ENCODE data around the gene UCHL5. TPM values are rescaled to one million over a fixed set of nuclear protein-coding genes. Genes with fewer than 3 reads are reported as not detected.
"Not testable (repeated sequence)": the region's sequence is repeated elsewhere in the genome, so short reads cannot be mapped to it uniquely, and the experiment has no call there.

Gene UCHL5
- total and polyA plus RNA-seq, 2 of the 13 experiments (the other 11 are each of a cell fraction or from before 2014, with no cell fraction given), result 18.2 to 44.1 TPM

GRCh38 chr1:192980856-192981255, 78.3 kb downstream of the UCHL5 start:
- no peak overlapping the region for H2AFZ ChIP-seq (ENCODE audit: low read length)
- H4K20me1 ChIP-seq (ENCODE audit: insufficient read depth, low read length), result no peaks in the 10 kb centered on the region
- in situ Hi-C loops (cut with HindIII; ENCODE audit: extremely low pct_ligation_motif_present, low pct_unique_long_range_greater_than_20kb) (no loop called here), intact Hi-C loops (cut with micrococcal nuclease; ENCODE audit: unreplicated experiment) (no loop called here)
- no peak for DNase-seq (ENCODE audit: low spot score)
- no peaks in the 10 kb centered on the region for H3K79me2 ChIP-seq (ENCODE audit: insufficient read depth, low read length)
- BruUV-seq (replicated peaks), result no TSS peak
- no peaks in the 10 kb centered on the region for H3K9me3 ChIP-seq (ENCODE audit: low read length)
- ATAC-seq, result no peak
- CTCF ChIA-PET (ENCODE audit: low intra/inter-chr PET ratio, low total read pairs), result no interaction called here
- no peak overlapping the region for H3K4me3 ChIP-seq (replicated peaks in 1 of 3; ENCODE audit: insufficient read depth in 1 of 3, low read depth in 2 of 3, low read length in 3 of 3)
- H3K4me2 ChIP-seq (ENCODE audit: low read depth, low read length), result no peak overlapping the region
- no peak overlapping the region for H3K27ac ChIP-seq (ENCODE audit: extremely low read length, insufficient read depth, low read length)
- H3K27me3 ChIP-seq (ENCODE audit: control insufficient read depth in 1 of 2, insufficient read depth in 2 of 2, low read length in 2 of 2), result no peaks in the 10 kb centered on the region
- H3K36me3 ChIP-seq (replicated peaks in 1 of 2; ENCODE audit: control insufficient read depth in 1 of 2, insufficient read depth in 2 of 2, low read length in 2 of 2), result no peaks in the 10 kb centered on the region
- no peaks in the 10 kb centered on the region for H3K4me1 ChIP-seq (ENCODE audit: insufficient read depth, low read length)
- H3K9ac ChIP-seq (ENCODE audit: insufficient read depth, low read depth, low read length), result no peak overlapping the region
- WGBS (ENCODE audit: low lambda C conversion rate), result 22% methylated on average over 1 of the region's 1 CpG
- no peak for FAIRE-seq
- POLR2A ChIA-PET, result no interaction called here
- TF ChIP-seq ZFP36L2 (CRISPR knock-in tag; IDR thresholded peaks at IDR 0.05) (no peak), ZBTB21 (CRISPR knock-in tag; IDR thresholded peaks at IDR 0.05) (no peak), PAF1 (CRISPR knock-in tag; IDR thresholded peaks at IDR 0.05) (no peak), SPEN (CRISPR knock-in tag; IDR thresholded peaks at IDR 0.05; ENCODE audit: low read depth) (no peak)

DNA sequence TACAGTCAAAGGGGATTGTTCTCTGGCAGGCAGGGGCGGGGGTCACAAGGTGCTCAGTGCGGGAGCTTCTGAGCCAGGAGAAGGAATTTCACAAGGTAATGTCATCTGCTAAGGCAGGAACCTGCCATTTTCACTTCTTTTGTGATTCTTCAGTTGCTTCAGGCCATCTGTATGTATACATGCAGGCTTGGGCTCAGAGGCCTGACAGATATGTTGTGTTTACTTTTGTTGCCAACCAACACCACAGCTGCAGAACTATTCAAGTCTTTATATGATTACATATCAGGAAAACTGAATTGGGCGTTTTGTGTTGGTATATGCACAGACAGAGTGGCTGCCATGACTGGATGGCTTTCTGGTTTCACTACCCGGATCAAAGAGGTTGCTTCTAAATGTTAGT, 78.8 kb downstream of the UCHL5 start:
- H3K4me3 ChIP-seq (replicated peaks in 1 of 3; ENCODE audit: insufficient read depth in 1 of 3, low read depth in 2 of 3, low read length in 3 of 3); FAIRE-seq; H3K9ac ChIP-seq (ENCODE audit: insufficient read depth, low read depth, low read length); H3K36me3 ChIP-seq (replicated peaks in 1 of 2; ENCODE audit: control insufficient read depth in 1 of 2, insufficient read depth in 2 of 2, low read length in 2 of 2); BruUV-seq (replicated peaks); intact Hi-C loops (cut with micrococcal nuclease; ENCODE audit: unreplicated experiment); H3K79me2 ChIP-seq (ENCODE audit: insufficient read depth, low read length); DNase-seq (ENCODE audit: low spot score); H4K20me1 ChIP-seq (ENCODE audit: insufficient read depth, low read length); CTCF ChIA-PET (ENCODE audit: low intra/inter-chr PET ratio, low total read pairs); POLR2A ChIA-PET; ATAC-seq; H2AFZ ChIP-seq (ENCODE audit: low read length); in situ Hi-C loops (cut with HindIII; ENCODE audit: extremely low pct_ligation_motif_present, low pct_unique_long_range_greater_than_20kb); H3K4me2 ChIP-seq (ENCODE audit: low read depth, low read length); H3K27me3 ChIP-seq (ENCODE audit: control insufficient read depth in 1 of 2, insufficient read depth in 2 of 2, low read length in 2 of 2); H3K9me3 ChIP-seq (ENCODE audit: low read length); H3K4me1 ChIP-seq (ENCODE audit: insufficient read depth, low read length); H3K27ac ChIP-seq (ENCODE audit: extremely low read length, insufficient read depth, low read length): not testable (repeated sequence)
- 90% methylated on average over 4 of the region's 4 CpGs for WGBS (ENCODE audit: low lambda C conversion rate)

Data from HepG2 (cell line).